ENCODE data around the gene GSTT2B.

DNA sequence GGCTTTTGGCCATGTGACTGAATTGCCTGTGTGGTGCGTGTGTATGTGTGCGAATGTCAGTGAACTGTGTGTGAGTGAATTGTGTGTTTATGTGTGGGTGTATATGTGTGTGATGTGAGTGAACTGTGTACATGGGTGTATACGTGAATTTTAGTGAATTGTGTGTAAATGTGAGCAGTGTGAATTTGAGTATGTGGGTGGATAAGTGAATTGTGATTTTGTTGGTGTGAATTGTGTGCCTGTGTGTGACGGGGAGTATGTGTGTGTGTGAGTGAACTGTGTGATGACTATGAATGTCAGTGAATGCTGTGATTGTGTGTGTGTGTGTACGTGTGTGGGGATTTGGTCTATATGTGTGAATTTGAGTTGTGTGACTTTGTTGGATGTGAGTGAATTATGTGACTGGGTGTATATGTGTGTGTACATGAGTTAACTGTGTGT lies 9.2 kb upstream of the GSTT2B start:
- TF ChIP-seq CTCF (IDR thresholded peaks at IDR 0.05) (no peak), ZFX (IDR thresholded peaks at IDR 0.05; ENCODE audit: borderline replicate concordance) (no peak)
